Loucy (cell line): Measurements from ENCODE around the gene MRI1.

Experiments used
- CTCF ChIP-seq: fragments of 200-600 bp; sonication (generic); conservative IDR thresholded peaks from 2 replicates; pipeline ENCODE4 v1.5.1; 2014; ENCODE audit warnings: mild to moderate bottlenecking, antibody characterized with exemption, low read length
- EZH2phosphoT487 ChIP-seq: fragments of 200-600 bp; IDR thresholded peaks from 2 replicates; pipeline ENCODE4 v1.6.1; 2018; ENCODE audit warnings: antibody characterized with exemption, mild to moderate bottlenecking, moderate library complexity, borderline replicate concordance

GRCh38 chr19:13803038-13803437 lies 38.7 kb downstream of the MRI1 start:
- TF ChIP-seq CTCF (no peak), EZH2phosphoT487 (no peak)
